HEK293 (cell line): ENCODE measurements around the gene SDR42E1.

ENCODE experiments used
- CTCF ChIA-PET: fragments of 350-600 bp; formaldehyde crosslinking; extraction: SDS; loops from one replicate; lab custom pipeline; 2021; ENCODE audit warnings: antibody characterized with exemption; lab: Yijun Ruan, JAX
- POLR2A ChIA-PET: fragments of 300-600 bp; formaldehyde crosslinking; extraction: SDS; loops from one replicate; lab custom pipeline; 2020; ENCODE audit warnings: antibody characterized with exemption, inconsistent platforms; lab: Yijun Ruan, JAX
- H3K27ac ChIP-seq: fragments of 200-500 bp; sonication (Bioruptor generic); 2 replicates; pipeline ENCODE4 v1.5.1; 2014; ENCODE audit warnings: low read depth, low read length, control low read depth, inconsistent platforms; ENCODE audit errors: extremely low read depth
- H3K36me3 ChIP-seq, 2 experiments: fragments of 200-500 bp in 1 of 2; sonication (Bioruptor generic) in 1 of 2; 1 replicate in 1 of 2; 2 replicates in 1 of 2; pipeline ENCODE4 v1.5.1; 2014 to 2017; ENCODE audit warnings: inconsistent platforms in 2 of 2, low read length in 2 of 2; ENCODE audit not compliant: control insufficient read depth in 2 of 2, insufficient read depth in 1 of 2
- H3K4me1 ChIP-seq: fragments of 200-500 bp; sonication (Bioruptor generic); 2 replicates; pipeline ENCODE4 v1.5.1; 2014; ENCODE audit warnings: mild to moderate bottlenecking, low read length, inconsistent platforms; ENCODE audit not compliant: control insufficient read depth, insufficient read depth
- H3K4me3 ChIP-seq: 2 replicates; pipeline ENCODE4 v1.5.1; 2011; ENCODE audit warnings: low read depth, mild to moderate bottlenecking, control low read depth, low read length, moderate library complexity
- H3K9me3 ChIP-seq: fragments of 200-500 bp; sonication (Bioruptor generic); 2 replicates; pipeline ENCODE4 v1.5.1; 2014; ENCODE audit warnings: low read depth, low read length, inconsistent platforms; ENCODE audit not compliant: control insufficient read depth, insufficient read depth
- ZFP41 ChIP-seq: fragments of 450-650 bp; formaldehyde crosslinking; IDR thresholded peaks from 2 replicates; pipeline ENCODE4 v1.5.1; 2016; ENCODE audit warnings: missing biosample characterization, missing genetic modification characterization, borderline replicate concordance
- ZIC2 ChIP-seq: fragments of 450-650 bp; formaldehyde crosslinking; IDR thresholded peaks from 2 replicates; pipeline ENCODE4 v1.5.1; 2016; ENCODE audit warnings: missing biosample characterization, missing genetic modification characterization
- ZNF114 ChIP-seq: fragments of 450-650 bp; formaldehyde crosslinking; IDR thresholded peaks from 2 replicates; pipeline ENCODE4 v1.5.0; 2017; ENCODE audit warnings: missing biosample characterization, missing genetic modification characterization
- ZNF214 ChIP-seq: fragments of 450-650 bp; formaldehyde crosslinking; IDR thresholded peaks from 2 replicates; pipeline ENCODE4 v1.5.1; 2017; ENCODE audit warnings: missing biosample characterization, mild to moderate bottlenecking, missing genetic modification characterization, borderline replicate concordance
- ZNF239 ChIP-seq: fragments of 450-650 bp; formaldehyde crosslinking; IDR thresholded peaks from 2 replicates; pipeline ENCODE4 v1.5.1; 2016; ENCODE audit warnings: missing biosample characterization, missing genetic modification characterization
- ZNF24 ChIP-seq: fragments of 450-650 bp; formaldehyde crosslinking; IDR thresholded peaks from 2 replicates; pipeline ENCODE4 v1.5.1; 2016; ENCODE audit warnings: missing biosample characterization, missing genetic modification characterization
- ZNF335 ChIP-seq: fragments of 450-650 bp; formaldehyde crosslinking; conservative IDR thresholded peaks from 2 replicates; pipeline ENCODE4 v1.5.1; 2016; ENCODE audit warnings: missing biosample characterization, missing genetic modification characterization
- ZNF404 ChIP-seq: fragments of 450-650 bp; formaldehyde crosslinking; IDR thresholded peaks from 2 replicates; pipeline ENCODE4 v1.5.1; 2017; ENCODE audit warnings: missing biosample characterization, missing genetic modification characterization
- ZNF426 ChIP-seq: fragments of 450-650 bp; formaldehyde crosslinking; IDR thresholded peaks from 2 replicates; pipeline ENCODE4 v1.5.1; 2017; ENCODE audit warnings: missing biosample characterization, missing genetic modification characterization, mild to moderate bottlenecking, inconsistent platforms, moderate library complexity
- ZNF561 ChIP-seq: fragments of 450-650 bp; IDR thresholded peaks from 2 replicates; pipeline ENCODE4 v1.5.1; 2018; ENCODE audit warnings: missing biosample characterization, missing genetic modification characterization, borderline replicate concordance
- ZNF610 ChIP-seq: fragments of 450-650 bp; formaldehyde crosslinking; IDR thresholded peaks from 2 replicates; pipeline ENCODE4 v1.5.1; 2016; ENCODE audit warnings: missing biosample characterization, missing genetic modification characterization, borderline replicate concordance
- ZNF623 ChIP-seq: fragments of 450-650 bp; formaldehyde crosslinking; IDR thresholded peaks from 2 replicates; pipeline ENCODE4 v1.5.1; 2016; ENCODE audit warnings: missing biosample characterization, missing genetic modification characterization
- ZNF660 ChIP-seq: fragments of 450-650 bp; IDR thresholded peaks from 2 replicates; pipeline ENCODE4 v1.5.1; 2018; ENCODE audit warnings: missing biosample characterization, mild to moderate bottlenecking, missing genetic modification characterization
- ZNF670 ChIP-seq: fragments of 450-650 bp; formaldehyde crosslinking; IDR thresholded peaks from 2 replicates; pipeline ENCODE4 v1.5.1; 2016; ENCODE audit warnings: missing biosample characterization, missing genetic modification characterization, low read depth
- ZNF768 ChIP-seq: fragments of 450-650 bp; formaldehyde crosslinking; IDR thresholded peaks from 2 replicates; pipeline ENCODE4 v1.5.1; 2018; ENCODE audit warnings: missing biosample characterization, mild to moderate bottlenecking, missing genetic modification characterization
- ZNF792 ChIP-seq: fragments of 450-650 bp; formaldehyde crosslinking; IDR thresholded peaks from 2 replicates; pipeline ENCODE4 v1.5.1; 2016; ENCODE audit warnings: missing biosample characterization, missing genetic modification characterization
- ZSCAN23 ChIP-seq: fragments of 450-650 bp; formaldehyde crosslinking; IDR thresholded peaks from 2 replicates; pipeline ENCODE4 v1.5.1; 2016; ENCODE audit warnings: missing biosample characterization, missing genetic modification characterization
- TF ChIP-seq, protein P1 (sequence below): fragments of 450-650 bp; formaldehyde crosslinking; IDR thresholded peaks from 2 replicates; pipeline ENCODE4 v1.5.1; 2016; ENCODE audit warnings: missing biosample characterization, missing genetic modification characterization
- TF ChIP-seq, protein P2 (sequence below): fragments of 450-650 bp; formaldehyde crosslinking; IDR thresholded peaks from 2 replicates; pipeline ENCODE4 v1.5.1; 2016; ENCODE audit warnings: missing biosample characterization, missing genetic modification characterization
- TF ChIP-seq, protein P3 (sequence below): IDR thresholded peaks from 2 replicates; pipeline ENCODE4 v1.6.1; 2011; ENCODE audit warnings: mild to moderate bottlenecking, low read depth, low read length, borderline replicate concordance
- TF ChIP-seq, protein P4 (sequence below): fragments of 450-650 bp; formaldehyde crosslinking; IDR thresholded peaks from 2 replicates; pipeline ENCODE4 v1.5.1; 2017; ENCODE audit warnings: missing biosample characterization, missing genetic modification characterization

The SDR42E1 gene

DNA sequence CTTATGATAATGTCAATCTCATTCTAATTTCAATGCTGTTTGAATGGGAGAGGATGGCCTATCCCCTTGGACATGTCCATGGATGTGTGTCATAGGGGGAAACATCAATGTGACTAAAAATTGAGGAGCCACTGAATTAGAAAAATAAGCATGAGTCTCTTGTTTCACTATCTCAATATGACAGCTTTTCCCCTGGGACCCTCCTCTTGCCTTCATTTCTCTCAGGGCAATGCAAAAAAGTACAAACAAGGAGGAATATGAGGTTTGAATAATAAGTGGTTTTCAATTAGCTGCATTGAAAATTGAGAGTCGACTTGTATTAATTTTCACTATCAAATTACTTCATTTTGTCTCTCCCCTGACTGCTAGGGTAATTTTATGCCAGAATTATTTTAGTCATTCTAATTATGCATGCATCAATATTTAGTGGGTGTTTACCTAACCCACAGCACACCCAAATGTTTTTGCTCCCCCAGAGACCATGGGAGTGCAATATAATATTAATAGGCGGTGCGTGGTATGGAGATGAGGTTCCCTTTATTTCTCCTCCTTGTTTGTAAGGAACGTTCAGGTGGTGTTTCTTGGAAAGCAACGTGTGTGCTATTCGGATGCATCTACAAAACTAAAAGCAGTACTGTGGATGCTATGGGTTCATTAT lies 6.8 kb upstream of the SDR42E1 start:
- Histone ChIP-seq H3K4me3 (no peak overlapping the region), H3K9me3 (no peaks in the 10 kb centered on the region), H3K36me3 (no peaks in the 10 kb centered on the region), H3K27ac (no peak overlapping the region), H3K4me1 (no peaks in the 10 kb centered on the region)
- ChIA-PET CTCF (no interaction called here), POLR2A (no interaction called here)
- TF ChIP-seq, protein P1, sequence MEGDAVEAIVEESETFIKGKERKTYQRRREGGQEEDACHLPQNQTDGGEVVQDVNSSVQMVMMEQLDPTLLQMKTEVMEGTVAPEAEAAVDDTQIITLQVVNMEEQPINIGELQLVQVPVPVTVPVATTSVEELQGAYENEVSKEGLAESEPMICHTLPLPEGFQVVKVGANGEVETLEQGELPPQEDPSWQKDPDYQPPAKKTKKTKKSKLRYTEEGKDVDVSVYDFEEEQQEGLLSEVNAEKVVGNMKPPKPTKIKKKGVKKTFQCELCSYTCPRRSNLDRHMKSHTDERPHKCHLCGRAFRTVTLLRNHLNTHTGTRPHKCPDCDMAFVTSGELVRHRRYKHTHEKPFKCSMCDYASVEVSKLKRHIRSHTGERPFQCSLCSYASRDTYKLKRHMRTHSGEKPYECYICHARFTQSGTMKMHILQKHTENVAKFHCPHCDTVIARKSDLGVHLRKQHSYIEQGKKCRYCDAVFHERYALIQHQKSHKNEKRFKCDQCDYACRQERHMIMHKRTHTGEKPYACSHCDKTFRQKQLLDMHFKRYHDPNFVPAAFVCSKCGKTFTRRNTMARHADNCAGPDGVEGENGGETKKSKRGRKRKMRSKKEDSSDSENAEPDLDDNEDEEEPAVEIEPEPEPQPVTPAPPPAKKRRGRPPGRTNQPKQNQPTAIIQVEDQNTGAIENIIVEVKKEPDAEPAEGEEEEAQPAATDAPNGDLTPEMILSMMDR = no peak
- TF ChIP-seq, protein P2, sequence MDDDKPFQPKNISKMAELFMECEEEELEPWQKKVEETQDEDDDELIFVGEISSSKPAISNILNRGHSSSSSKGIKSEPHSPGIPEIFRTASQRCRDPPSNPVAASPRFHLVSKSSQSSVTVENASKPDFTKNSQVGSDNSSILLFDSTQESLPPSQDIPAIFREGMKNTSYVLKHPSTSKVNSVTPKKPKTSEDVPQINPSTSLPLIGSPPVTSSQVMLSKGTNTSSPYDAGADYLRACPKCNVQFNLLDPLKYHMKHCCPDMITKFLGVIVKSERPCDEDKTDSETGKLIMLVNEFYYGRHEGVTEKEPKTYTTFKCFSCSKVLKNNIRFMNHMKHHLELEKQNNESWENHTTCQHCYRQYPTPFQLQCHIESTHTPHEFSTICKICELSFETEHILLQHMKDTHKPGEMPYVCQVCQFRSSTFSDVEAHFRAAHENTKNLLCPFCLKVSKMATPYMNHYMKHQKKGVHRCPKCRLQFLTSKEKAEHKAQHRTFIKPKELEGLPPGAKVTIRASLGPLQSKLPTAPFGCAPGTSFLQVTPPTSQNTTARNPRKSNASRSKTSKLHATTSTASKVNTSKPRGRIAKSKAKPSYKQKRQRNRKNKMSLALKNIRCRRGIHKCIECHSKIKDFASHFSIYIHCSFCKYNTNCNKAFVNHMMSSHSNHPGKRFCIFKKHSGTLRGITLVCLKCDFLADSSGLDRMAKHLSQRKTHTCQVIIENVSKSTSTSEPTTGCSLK (tag by site-specific recombination) = no peak
- TF ChIP-seq ZNF623 (tag by site-specific recombination) = no peak
- TF ChIP-seq ZNF792 = no peak
- TF ChIP-seq ZNF768 (tag by site-specific recombination) = no peak
- TF ChIP-seq ZNF670 (tag by site-specific recombination) = no peak
- no peak for TF ChIP-seq ZNF239 (tag by site-specific recombination)
- TF ChIP-seq, protein P3, sequence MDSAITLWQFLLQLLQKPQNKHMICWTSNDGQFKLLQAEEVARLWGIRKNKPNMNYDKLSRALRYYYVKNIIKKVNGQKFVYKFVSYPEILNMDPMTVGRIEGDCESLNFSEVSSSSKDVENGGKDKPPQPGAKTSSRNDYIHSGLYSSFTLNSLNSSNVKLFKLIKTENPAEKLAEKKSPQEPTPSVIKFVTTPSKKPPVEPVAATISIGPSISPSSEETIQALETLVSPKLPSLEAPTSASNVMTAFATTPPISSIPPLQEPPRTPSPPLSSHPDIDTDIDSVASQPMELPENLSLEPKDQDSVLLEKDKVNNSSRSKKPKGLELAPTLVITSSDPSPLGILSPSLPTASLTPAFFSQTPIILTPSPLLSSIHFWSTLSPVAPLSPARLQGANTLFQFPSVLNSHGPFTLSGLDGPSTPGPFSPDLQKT = no peak
- TF ChIP-seq ZNF426 = no peak
- TF ChIP-seq ZNF24 (tag by site-specific recombination) = no peak
- TF ChIP-seq ZFP41 (tag by site-specific recombination) = no peak
- no peak for TF ChIP-seq ZNF561 (tag by site-specific recombination)
- TF ChIP-seq ZSCAN23 = no peak

DNA sequence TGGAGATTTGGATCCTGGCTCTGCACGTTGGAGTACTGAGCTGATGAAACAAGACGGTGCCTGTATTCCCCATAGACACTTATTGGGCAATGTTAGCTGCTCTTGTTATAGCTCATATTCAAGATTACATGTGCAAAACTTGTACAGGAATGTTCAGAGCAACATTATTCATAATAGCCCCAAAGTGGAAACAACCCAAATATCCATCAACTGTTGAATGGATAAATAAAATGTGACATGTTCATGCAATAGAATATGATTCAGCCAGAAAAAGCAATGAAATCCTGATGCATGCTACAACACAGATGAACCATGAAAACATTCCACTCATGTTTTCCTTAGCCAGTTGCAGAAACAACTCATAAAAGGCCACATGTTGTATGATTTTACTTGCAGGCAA lies 5.7 kb upstream of the SDR42E1 start:
- ChIA-PET POLR2A (no interaction called here), CTCF (interaction anchor here (1.0 kb wide), 2 partner anchors 21 to 213 kb away, joined by 3 to 4 read pairs; no protein-coding TSS in a partner anchor)
- TF ChIP-seq ZNF404 (tag by site-specific recombination) = no peak
- TF ChIP-seq ZNF214 (tag by site-specific recombination) = no peak
- no peaks in the 10 kb centered on the region for H3K36me3 ChIP-seq
- no peaks in the 10 kb centered on the region for H3K9me3 ChIP-seq
- no peak overlapping the region for H3K27ac ChIP-seq
- H3K4me1 ChIP-seq = no peaks in the 10 kb centered on the region
- H3K4me3 ChIP-seq = no peak overlapping the region

DNA sequence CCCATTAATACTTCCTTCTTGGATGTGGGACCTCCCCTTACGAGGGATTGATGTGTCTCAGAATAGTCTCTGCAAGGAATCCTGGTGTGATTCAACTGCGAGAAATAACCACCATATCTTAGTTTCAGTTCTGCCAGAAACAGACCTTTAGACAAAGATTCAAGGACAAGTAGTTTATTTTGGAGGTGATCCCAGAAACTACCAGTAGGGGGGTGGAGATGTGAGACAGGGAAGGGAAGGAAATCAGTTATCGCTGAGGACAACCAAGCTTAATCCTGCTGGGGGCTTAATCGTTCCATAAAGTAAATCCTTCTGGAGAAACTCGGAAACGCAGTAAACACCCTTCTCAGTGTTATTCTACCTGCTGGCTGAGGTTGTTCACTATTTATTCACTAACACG lies 5.0 kb upstream of the SDR42E1 start:
- Histone ChIP-seq H3K9me3 (no peaks in the 10 kb centered on the region), H3K36me3 (no peaks in the 10 kb centered on the region), H3K4me1 (no peaks in the 10 kb centered on the region), H3K4me3 (no peak overlapping the region), H3K27ac (no peak overlapping the region)
- TF ChIP-seq ZNF660 (tag by site-specific recombination) (peak; percentile 47; the same call in 1 of the 2 replicates), ZNF610 (no peak), ZIC2 (peak; percentile 39), ZNF335 (peak; percentile 36; the same call in 1 of the 2 replicates), ZNF114 (tag by site-specific recombination) (no peak)
- TF ChIP-seq, protein P4, sequence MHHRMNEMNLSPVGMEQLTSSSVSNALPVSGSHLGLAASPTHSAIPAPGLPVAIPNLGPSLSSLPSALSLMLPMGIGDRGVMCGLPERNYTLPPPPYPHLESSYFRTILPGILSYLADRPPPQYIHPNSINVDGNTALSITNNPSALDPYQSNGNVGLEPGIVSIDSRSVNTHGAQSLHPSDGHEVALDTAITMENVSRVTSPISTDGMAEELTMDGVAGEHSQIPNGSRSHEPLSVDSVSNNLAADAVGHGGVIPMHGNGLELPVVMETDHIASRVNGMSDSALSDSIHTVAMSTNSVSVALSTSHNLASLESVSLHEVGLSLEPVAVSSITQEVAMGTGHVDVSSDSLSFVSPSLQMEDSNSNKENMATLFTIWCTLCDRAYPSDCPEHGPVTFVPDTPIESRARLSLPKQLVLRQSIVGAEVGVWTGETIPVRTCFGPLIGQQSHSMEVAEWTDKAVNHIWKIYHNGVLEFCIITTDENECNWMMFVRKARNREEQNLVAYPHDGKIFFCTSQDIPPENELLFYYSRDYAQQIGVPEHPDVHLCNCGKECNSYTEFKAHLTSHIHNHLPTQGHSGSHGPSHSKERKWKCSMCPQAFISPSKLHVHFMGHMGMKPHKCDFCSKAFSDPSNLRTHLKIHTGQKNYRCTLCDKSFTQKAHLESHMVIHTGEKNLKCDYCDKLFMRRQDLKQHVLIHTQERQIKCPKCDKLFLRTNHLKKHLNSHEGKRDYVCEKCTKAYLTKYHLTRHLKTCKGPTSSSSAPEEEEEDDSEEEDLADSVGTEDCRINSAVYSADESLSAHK = peak; percentile 50; the same call in 1 of the 2 replicates
- POLR2A ChIA-PET = no interaction called here
- CTCF ChIA-PET = interaction anchor here (1.0 kb wide), 2 partner anchors 22 to 214 kb away, joined by 3 to 4 read pairs; no protein-coding TSS in a partner anchor
